ENCODE measurements around the gene OTOR.

DNA sequence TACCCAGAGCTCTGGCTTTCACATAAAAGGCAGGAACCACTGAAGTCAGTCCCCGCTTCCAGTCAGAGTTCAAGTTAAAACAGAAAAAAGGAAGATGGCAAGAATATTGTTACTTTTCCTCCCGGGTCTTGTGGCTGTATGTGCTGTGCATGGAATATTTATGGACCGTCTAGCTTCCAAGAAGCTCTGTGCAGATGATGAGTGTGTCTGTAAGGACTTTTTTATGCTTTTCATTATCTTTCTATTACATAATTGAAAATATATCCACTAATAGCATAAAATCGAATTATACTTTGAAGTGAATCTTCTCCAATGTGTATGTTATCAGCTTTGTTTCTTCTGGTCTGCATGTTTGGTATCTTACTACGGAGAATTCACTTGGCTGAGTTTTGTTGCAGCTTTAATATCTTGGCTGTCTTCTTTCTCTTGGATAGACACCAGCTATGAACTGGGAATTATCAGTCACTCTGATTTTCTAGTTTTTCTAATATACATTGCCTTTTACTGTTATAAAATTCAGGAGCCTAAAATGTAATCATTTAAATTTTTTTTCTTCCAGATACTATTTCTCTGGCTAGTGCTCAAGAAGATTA, at the start of gene OTOR:
- TF ChIP-seq, protein P1, sequence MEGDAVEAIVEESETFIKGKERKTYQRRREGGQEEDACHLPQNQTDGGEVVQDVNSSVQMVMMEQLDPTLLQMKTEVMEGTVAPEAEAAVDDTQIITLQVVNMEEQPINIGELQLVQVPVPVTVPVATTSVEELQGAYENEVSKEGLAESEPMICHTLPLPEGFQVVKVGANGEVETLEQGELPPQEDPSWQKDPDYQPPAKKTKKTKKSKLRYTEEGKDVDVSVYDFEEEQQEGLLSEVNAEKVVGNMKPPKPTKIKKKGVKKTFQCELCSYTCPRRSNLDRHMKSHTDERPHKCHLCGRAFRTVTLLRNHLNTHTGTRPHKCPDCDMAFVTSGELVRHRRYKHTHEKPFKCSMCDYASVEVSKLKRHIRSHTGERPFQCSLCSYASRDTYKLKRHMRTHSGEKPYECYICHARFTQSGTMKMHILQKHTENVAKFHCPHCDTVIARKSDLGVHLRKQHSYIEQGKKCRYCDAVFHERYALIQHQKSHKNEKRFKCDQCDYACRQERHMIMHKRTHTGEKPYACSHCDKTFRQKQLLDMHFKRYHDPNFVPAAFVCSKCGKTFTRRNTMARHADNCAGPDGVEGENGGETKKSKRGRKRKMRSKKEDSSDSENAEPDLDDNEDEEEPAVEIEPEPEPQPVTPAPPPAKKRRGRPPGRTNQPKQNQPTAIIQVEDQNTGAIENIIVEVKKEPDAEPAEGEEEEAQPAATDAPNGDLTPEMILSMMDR (IDR thresholded peaks at IDR 0.05) = no peak
- TF ChIP-seq ZFX (IDR thresholded peaks at IDR 0.05; ENCODE audit: borderline replicate concordance) = no peak
